ENCODE measurements around the gene TMEM187.
A peak's percentile ranks its signal among the peaks of the same experiment; 100 is the strongest.

TMEM187 gene

GRCh38 chrX:154010330-154011087, 38.0 kb downstream of the TMEM187 start:
- no peak for TF ChIP-seq ZFX (IDR thresholded peaks at IDR 0.05; ENCODE audit: borderline replicate concordance)
- no peak for TF ChIP-seq CTCF (IDR thresholded peaks at IDR 0.05)
- no peak overlapping the region for H3K27ac ChIP-seq

GRCh38 chrX:154011376-154012335, 39.1 kb downstream of the TMEM187 start:
- no peak overlapping the region for H3K27ac ChIP-seq

DNA sequence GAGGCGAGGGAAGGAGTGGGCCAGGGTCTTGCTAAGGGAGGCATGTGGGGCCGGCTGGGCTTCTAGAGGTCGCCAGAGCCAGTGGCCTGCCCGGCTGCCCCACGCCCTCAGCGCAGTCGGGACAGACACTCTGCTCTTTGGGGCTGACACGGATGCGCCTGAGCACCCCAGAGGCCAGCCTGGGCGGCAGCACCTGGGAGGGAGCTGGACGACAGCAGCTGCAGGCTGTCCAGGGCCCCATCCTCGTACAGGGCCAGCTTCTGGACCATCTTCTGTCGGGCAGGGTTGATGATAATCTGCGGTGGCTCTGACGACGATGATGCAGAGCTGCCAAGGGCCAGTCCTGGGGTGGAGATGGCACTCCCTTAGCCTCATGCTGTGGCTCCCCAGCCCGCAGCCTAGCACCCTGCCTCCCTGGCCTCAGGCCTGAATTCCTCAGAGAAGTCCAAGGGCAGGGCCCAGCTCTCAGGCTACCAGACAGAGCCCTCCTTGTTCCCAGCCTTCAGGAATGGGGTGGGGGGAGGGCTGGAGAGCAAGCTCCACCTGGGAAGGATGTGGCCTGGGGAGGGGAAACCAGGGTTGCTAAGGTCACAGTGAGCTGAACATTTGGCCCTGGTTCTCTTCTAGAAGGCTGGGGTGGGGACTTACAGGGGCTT, 39.9 kb downstream of the TMEM187 start:
- no peak overlapping the region for H3K27ac ChIP-seq
- TF ChIP-seq CTCF (IDR thresholded peaks at IDR 0.05) (no peak), ZFX (IDR thresholded peaks at IDR 0.05; ENCODE audit: borderline replicate concordance) (no peak)

More at GRCh38 chrX:154011376-154012335, 39.1 kb downstream of the TMEM187 start:
- no peak for TF ChIP-seq ZFX (IDR thresholded peaks at IDR 0.05; ENCODE audit: borderline replicate concordance)
- TF ChIP-seq CTCF (IDR thresholded peaks at IDR 0.05) = no peak

- H3K27ac ChIP-seq = no peak overlapping the region
- no peak for TF ChIP-seq ZFX (IDR thresholded peaks at IDR 0.05; ENCODE audit: borderline replicate concordance)
- TF ChIP-seq CTCF (IDR thresholded peaks at IDR 0.05) = no peak
These were observed 40.5 kb downstream of the TMEM187 start for GRCh38 chrX:154013001-154013421.

GRCh38 chrX:154013614-154014360, 41.2 kb downstream of the TMEM187 start:
- no peak overlapping the region for H3K27ac ChIP-seq

More at GRCh38 chrX:154013614-154014360, 41.2 kb downstream of the TMEM187 start:
- TF ChIP-seq ZFX (IDR thresholded peaks at IDR 0.05; ENCODE audit: borderline replicate concordance) (no peak), CTCF (IDR thresholded peaks at IDR 0.05) (peak; percentile 85)

All from 22Rv1 (cell line).